SU-DHL-6 (cell line): ENCODE measurements around the gene NEIL1.

Experiments used
- H2AFZ ChIP-seq: fragments of 200-600 bp; sonication (generic); 2 replicates; pipeline ENCODE4 v1.6.1; 2014; ENCODE audit warnings: low read depth, mild to moderate bottlenecking, moderate library complexity, mixed read lengths, antibody characterized with exemption, low read length; ENCODE audit not compliant: severe bottlenecking
- H3F3A ChIP-seq: fragments of 200-600 bp; shearing (Covaris generic); 2 replicates; pipeline ENCODE4 v1.6.0; 2016; ENCODE audit warnings: antibody characterized with exemption, mild to moderate bottlenecking; ENCODE audit not compliant: insufficient read depth
- H3K27ac ChIP-seq: fragments of 200-600 bp; sonication (generic); 2 replicates; pipeline ENCODE4 v1.5.1; 2016; ENCODE audit warnings: low read depth, mild to moderate bottlenecking, low read length, moderate library complexity, mixed read lengths
- H3K27me3 ChIP-seq: fragments of 200-600 bp; sonication (generic), shearing (Covaris generic); 2 replicates; pipeline ENCODE4 v1.6.0; 2014; ENCODE audit warnings: mild to moderate bottlenecking, low read length
- H3K36me3 ChIP-seq: fragments of 200-600 bp; sonication (generic); 2 replicates; pipeline ENCODE4 v1.6.1; 2014; ENCODE audit warnings: mild to moderate bottlenecking, low read length, mixed read lengths
- H3K4me2 ChIP-seq: fragments of 300-600, 200-600 bp; shearing (Covaris generic), sonication (generic); 2 replicates; pipeline ENCODE4 v1.6.0; 2014; ENCODE audit warnings: low read length, low read depth, mild to moderate bottlenecking; ENCODE audit not compliant: poor library complexity, severe bottlenecking
- H3K4me3 ChIP-seq: fragments of 200-600 bp; sonication (generic); 2 replicates; pipeline ENCODE4 v1.5.1; 2014; ENCODE audit warnings: antibody characterized with exemption, low read length, mild to moderate bottlenecking, mixed read lengths; ENCODE audit not compliant: insufficient read depth, poor library complexity, severe bottlenecking
- H3K79me2 ChIP-seq: fragments of 200-600 bp; sonication (generic); 2 replicates; pipeline ENCODE4 v1.6.1; 2014; ENCODE audit warnings: mild to moderate bottlenecking, low read length, moderate library complexity; ENCODE audit not compliant: insufficient read depth
- H3K9ac ChIP-seq: fragments of 200-600 bp; sonication (generic); 2 replicates; pipeline ENCODE4 v1.7.0; 2014; ENCODE audit warnings: mild to moderate bottlenecking, low read length
- H3K9me2 ChIP-seq: fragments of 200-600 bp; sonication (generic); replicated peaks from 2 replicates; pipeline ENCODE4 v1.6.1; 2014; ENCODE audit warnings: low read length; ENCODE audit not compliant: insufficient read depth
- H3K9me3 ChIP-seq: fragments of 200-600 bp; sonication (generic); 2 replicates; pipeline ENCODE4 v1.6.1; 2014; ENCODE audit warnings: low read length, mixed read lengths; ENCODE audit not compliant: insufficient read depth
- H4K20me1 ChIP-seq: fragments of 200-600 bp; sonication (generic); 2 replicates; pipeline ENCODE4 v1.6.1; 2014; ENCODE audit warnings: low read depth, mild to moderate bottlenecking, antibody characterized with exemption, low read length, moderate library complexity, mixed read lengths
- CTCF ChIP-seq: fragments of 200-600 bp; sonication (generic); IDR thresholded peaks from one replicate; pipeline ENCODE4 v1.5.1; 2017; ENCODE audit warnings: antibody characterized with exemption, mild to moderate bottlenecking, low read length, moderate library complexity; ENCODE audit not compliant: insufficient read depth, poor library complexity, severe bottlenecking
- EZH2phosphoT487 ChIP-seq: fragments of 200-600 bp; sonication (generic), shearing (Covaris generic); conservative IDR thresholded peaks from 2 replicates; pipeline ENCODE4 v1.6.1; 2018; ENCODE audit warnings: mild to moderate bottlenecking, antibody characterized with exemption, low read length, moderate library complexity, mixed read lengths

NEIL1 gene

GRCh38 chr15:75363786-75364185 is 16.9 kb downstream of the NEIL1 start:
- Histone ChIP-seq H3K27me3 (no peaks in the 10 kb centered on the region), H3K9me3 (no peaks in the 10 kb centered on the region), H3K9me2 (no peaks in the 10 kb centered on the region), H3K4me2 (no peak overlapping the region), H3F3A (peaks cover 3% of the 10 kb centered on the region), H3K79me2 (no peaks in the 10 kb centered on the region), H3K27ac (no peak overlapping the region), H3K4me3 (no peak overlapping the region), H3K9ac (no peak overlapping the region), H2AFZ (no peak overlapping the region), H4K20me1 (no peaks in the 10 kb centered on the region), H3K36me3 (no peaks in the 10 kb centered on the region)
- TF ChIP-seq CTCF (no peak), EZH2phosphoT487 (no peak)

GRCh38 chr15:75364881-75365280 is 18.0 kb downstream of the NEIL1 start:
- H3K9me3 ChIP-seq, result no peaks in the 10 kb centered on the region
- H3K4me3 ChIP-seq, result no peak overlapping the region
- no peaks in the 10 kb centered on the region for H3K36me3 ChIP-seq
- no peak overlapping the region for H2AFZ ChIP-seq
- no peak overlapping the region for H3K9ac ChIP-seq
- H4K20me1 ChIP-seq, result no peaks in the 10 kb centered on the region
- no peaks in the 10 kb centered on the region for H3K9me2 ChIP-seq
- TF ChIP-seq CTCF, result no peak
- TF ChIP-seq EZH2phosphoT487, result no peak
- no peak overlapping the region for H3K4me2 ChIP-seq
- H3F3A ChIP-seq, result peaks cover 14% of the 10 kb centered on the region
- H3K27ac ChIP-seq, result no peak overlapping the region
- H3K27me3 ChIP-seq, result no peaks in the 10 kb centered on the region
- H3K79me2 ChIP-seq, result no peaks in the 10 kb centered on the region

- no peak for TF ChIP-seq EZH2phosphoT487
- TF ChIP-seq CTCF, result no peak
- Histone ChIP-seq H3F3A (peaks cover 27% of the 10 kb centered on the region), H3K9me2 (no peaks in the 10 kb centered on the region), H3K27ac (no peak overlapping the region), H3K4me3 (no peak overlapping the region), H3K9me3 (no peaks in the 10 kb centered on the region), H3K27me3 (no peaks in the 10 kb centered on the region), H3K4me2 (no peak overlapping the region), H4K20me1 (no peaks in the 10 kb centered on the region), H3K36me3 (no peaks in the 10 kb centered on the region), H2AFZ (no peak overlapping the region), H3K79me2 (no peaks in the 10 kb centered on the region), H3K9ac (no peak overlapping the region)
Observed at GRCh38 chr15:75366163-75366562, 19.3 kb downstream of the NEIL1 start.

- no peak overlapping the region for H2AFZ ChIP-seq
- peaks cover 28% of the 10 kb centered on the region for H3F3A ChIP-seq
- no peaks in the 10 kb centered on the region for H3K9me2 ChIP-seq
- TF ChIP-seq EZH2phosphoT487 (no peak), CTCF (no peak)
- no peak overlapping the region for H3K27ac ChIP-seq
- H3K4me2 ChIP-seq, result peak overlapping the region; percentile 85
- 0 out of 2 replicates have a peak, but pooled peaks cover 2% of the 10 kb centered on the region for H3K36me3 ChIP-seq
- no peaks in the 10 kb centered on the region for H3K79me2 ChIP-seq
- H3K27me3 ChIP-seq, result no peaks in the 10 kb centered on the region
- H3K9me3 ChIP-seq, result no peaks in the 10 kb centered on the region
- H4K20me1 ChIP-seq, result no peaks in the 10 kb centered on the region
- H3K9ac ChIP-seq, result peak overlapping the region; percentile 76
- H3K4me3 ChIP-seq, result peak overlapping the region; percentile 71
Observed at GRCh38 chr15:75367006-75367405, 20.2 kb downstream of the NEIL1 start.
